Kidney (tissue), 14 donors: Measurements from ENCODE around the gene STK38L. TPM values are rescaled to one million over a fixed set of nuclear protein-coding genes. Genes with fewer than 3 reads are reported as not detected.
A peak's percentile ranks its signal among the peaks of the same experiment; 100 is the strongest.

Experiments used
- DNase-seq, 5 donors: peaks; one replicate each; pipeline ENCODE4 v3.0.0-alpha.2; 2013 to 2020
- FAIRE-seq: peaks from 2 replicates; lab custom pipeline; 2012; peaks lifted over from hg19 to GRCh38; lab: Jason Lieb, UNC
- H3K27ac ChIP-seq, 2 donors: one replicate each; pipeline ENCODE4 v1.7.0; 2013; ENCODE audit warnings: low read depth in 2 of 2, low read length in 2 of 2, inconsistent platforms in 1 of 2
- H3K27me3 ChIP-seq: one replicate; pipeline ENCODE4 v1.7.1; 2013; ENCODE audit warnings: low read length, inconsistent platforms; ENCODE audit not compliant: control insufficient read depth, insufficient read depth
- H3K36me3 ChIP-seq, 3 donors: one replicate each; pipeline versions ENCODE4 v1.7.0 to v1.7.1; 2013; ENCODE audit warnings: low read length in 3 of 3, control low read depth in 1 of 3, inconsistent platforms in 1 of 3; ENCODE audit not compliant: insufficient read depth in 3 of 3, control insufficient read depth in 2 of 3
- H3K4me1 ChIP-seq, 3 donors: one replicate each; pipeline versions ENCODE4 v1.7.0 to v1.7.1; 2013; ENCODE audit warnings: low read length in 3 of 3, inconsistent platforms in 1 of 3, low read depth in 1 of 3; ENCODE audit not compliant: control insufficient read depth in 2 of 3, insufficient read depth in 2 of 3
- H3K4me3 ChIP-seq, 3 donors: one replicate each; pipeline versions ENCODE4 v1.7.0 to v1.8.1; 2013; ENCODE audit warnings: low read length in 3 of 3, control low read depth in 1 of 3, inconsistent platforms in 1 of 3
- H3K9ac ChIP-seq, 3 donors: one replicate each; pipeline versions ENCODE4 v1.7.0 to v1.7.1; 2013; ENCODE audit warnings: low read length in 3 of 3, control low read depth in 1 of 3, inconsistent platforms in 1 of 3
- H3K9me3 ChIP-seq, 3 donors: one replicate each; pipeline versions ENCODE4 v1.7.0 to v1.7.1; 2013; ENCODE audit warnings: low read length in 3 of 3, control low read depth in 1 of 3, inconsistent platforms in 1 of 3; ENCODE audit not compliant: control insufficient read depth in 2 of 3, insufficient read depth in 1 of 3
- intact Hi-C: fragments of 100-400 bp; cut with DNase I; formaldehyde crosslinking; loops from one replicate; pipeline ENCODE4 v1.11.1; 2022
- polyA plus RNA-seq: library from polyadenylated mRNA; stranded (reverse); fragments of 350-450 nt; fragmentation: Illumina TruSeq; extraction: RNeasy Lipid Tissue Mini Kit (QIAGEN cat#74804); gene quantifications from one replicate; pipeline ENCODE4 v1.2.3, GENCODE V29; 2014; ENCODE audit warnings: low read depth, low replicate concordance; ENCODE audit not compliant: insufficient read depth
- total RNA-seq: library from RNA; stranded (reverse); fragmentation: NEBNext Ultra II Directional; extraction: Animal tissue kit (Norgen Biotek cat#: 25700); gene quantifications from one replicate; pipeline ENCODE4 v1.2.1, GENCODE V29; 2021
- TF ChIP-seq, protein P1 (sequence below): IDR thresholded peaks from 3 replicates; pipeline ENCODE4 v1.5.1; 2012; ENCODE audit warnings: mild to moderate bottlenecking, moderate library complexity, borderline replicate concordance; ENCODE audit not compliant: insufficient read depth; ENCODE audit errors: extremely low read depth
- donor health status: control.
- donor health status: control.
- donor health status: control.
- donor health status: control.
- donor health status: control.
- donor health status: DM: yes; HTN: yes; CAD: no.
- donor health status: Normal renal cell carcinoma (clear cell type).

STK38L gene
- total and polyA plus RNA-seq, 2 donors from 2014 or later = 5.2 to 43.6 TPM

DNA sequence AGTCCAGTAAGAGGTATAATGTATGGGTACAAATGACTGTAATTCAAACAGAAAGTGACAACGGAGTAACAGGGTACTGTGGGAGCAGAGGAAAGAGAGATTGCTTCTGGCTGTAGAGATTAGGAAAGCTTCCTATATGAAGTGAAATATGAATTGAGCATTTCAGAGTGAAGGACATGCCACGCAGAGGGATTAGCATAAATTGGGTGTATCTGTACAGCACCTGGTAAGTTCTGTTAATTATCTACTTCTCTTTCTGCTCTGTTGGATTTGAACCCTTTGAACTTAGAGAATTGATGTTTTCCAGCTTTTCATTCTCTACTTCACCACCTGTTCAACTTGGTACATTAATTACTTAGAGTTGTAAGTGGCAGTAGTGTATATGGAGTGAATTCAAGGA, 8.8 kb downstream of the STK38L start:
- peak overlapping the region in 2 of 3 donors; percentile 3 to 11 for H3K4me3 ChIP-seq
- H3K4me1 ChIP-seq = peaks cover 0 to 8% (median 3%) of the 10 kb centered on the region in 3 donors
- FAIRE-seq (peak; percentile 50), DNase-seq (peak in 2 of 5 donors; percentile 37 to 43)
- no peak overlapping the region for H3K9ac ChIP-seq
- no peaks in the 10 kb centered on the region for H3K36me3 ChIP-seq
- H3K9me3 ChIP-seq = no peaks in the 10 kb centered on the region
- no peak overlapping the region for H3K27ac ChIP-seq
- intact Hi-C loops = no loop called here
- TF ChIP-seq, protein P1, sequence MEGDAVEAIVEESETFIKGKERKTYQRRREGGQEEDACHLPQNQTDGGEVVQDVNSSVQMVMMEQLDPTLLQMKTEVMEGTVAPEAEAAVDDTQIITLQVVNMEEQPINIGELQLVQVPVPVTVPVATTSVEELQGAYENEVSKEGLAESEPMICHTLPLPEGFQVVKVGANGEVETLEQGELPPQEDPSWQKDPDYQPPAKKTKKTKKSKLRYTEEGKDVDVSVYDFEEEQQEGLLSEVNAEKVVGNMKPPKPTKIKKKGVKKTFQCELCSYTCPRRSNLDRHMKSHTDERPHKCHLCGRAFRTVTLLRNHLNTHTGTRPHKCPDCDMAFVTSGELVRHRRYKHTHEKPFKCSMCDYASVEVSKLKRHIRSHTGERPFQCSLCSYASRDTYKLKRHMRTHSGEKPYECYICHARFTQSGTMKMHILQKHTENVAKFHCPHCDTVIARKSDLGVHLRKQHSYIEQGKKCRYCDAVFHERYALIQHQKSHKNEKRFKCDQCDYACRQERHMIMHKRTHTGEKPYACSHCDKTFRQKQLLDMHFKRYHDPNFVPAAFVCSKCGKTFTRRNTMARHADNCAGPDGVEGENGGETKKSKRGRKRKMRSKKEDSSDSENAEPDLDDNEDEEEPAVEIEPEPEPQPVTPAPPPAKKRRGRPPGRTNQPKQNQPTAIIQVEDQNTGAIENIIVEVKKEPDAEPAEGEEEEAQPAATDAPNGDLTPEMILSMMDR = no peak
- H3K27me3 ChIP-seq = no peaks in the 10 kb centered on the region

DNA sequence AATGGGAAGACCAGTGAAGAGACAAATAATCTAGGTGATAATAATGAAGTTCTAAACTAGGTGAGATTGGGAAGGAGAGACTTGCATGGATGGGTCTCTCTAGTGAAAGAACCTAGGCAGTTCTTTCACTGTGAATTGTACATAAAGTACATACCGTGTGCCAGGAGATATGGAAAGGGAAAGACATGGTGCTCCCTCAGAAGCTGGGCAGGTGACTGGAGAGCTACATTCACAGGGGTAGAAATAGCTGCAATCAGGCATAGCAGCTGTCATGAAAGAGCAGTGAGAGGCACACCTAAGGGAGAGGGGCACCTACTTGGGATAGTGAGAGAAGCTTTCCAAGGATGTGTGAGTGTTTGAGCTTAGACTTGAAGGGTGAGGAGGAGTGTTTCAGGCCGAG, 9.3 kb downstream of the STK38L start:
- H3K36me3 ChIP-seq = no peaks in the 10 kb centered on the region
- H3K4me3 ChIP-seq = peak overlapping the region in 1 of 3 donors; percentile 16
- DNase-seq (no peak), FAIRE-seq (no peak)
- peaks cover 0 to 8% (median 3%) of the 10 kb centered on the region in 3 donors for H3K4me1 ChIP-seq
- intact Hi-C loops = no loop called here
- no peak overlapping the region for H3K9ac ChIP-seq
- TF ChIP-seq, protein P1 = no peak
- H3K9me3 ChIP-seq = no peaks in the 10 kb centered on the region
- H3K27me3 ChIP-seq = no peaks in the 10 kb centered on the region
- no peak overlapping the region for H3K27ac ChIP-seq

DNA sequence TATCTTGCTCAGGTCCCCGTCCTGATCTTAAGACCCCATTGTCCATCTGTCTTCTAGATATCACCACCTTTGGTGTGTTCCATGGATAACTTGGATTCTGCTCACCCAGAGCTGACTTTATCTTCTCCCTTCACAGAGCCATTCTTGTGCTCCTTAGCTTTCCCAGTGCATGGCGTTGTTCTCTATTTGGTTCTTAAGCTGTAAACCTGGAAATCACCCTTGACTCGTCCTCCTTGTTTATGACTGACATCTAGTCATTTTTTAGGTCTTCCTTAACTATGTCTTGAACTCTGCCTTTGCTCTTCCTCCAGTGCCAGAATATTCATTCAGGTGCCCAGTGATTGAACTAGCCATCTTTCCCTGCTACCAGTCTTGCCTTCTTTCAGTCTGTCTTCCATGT, 11.7 kb downstream of the STK38L start:
- peaks cover 0 to 13% (median 3%) of the 10 kb centered on the region in 3 donors for H3K4me1 ChIP-seq
- H3K27me3 ChIP-seq = no peaks in the 10 kb centered on the region
- FAIRE-seq = no peak
- H3K27ac ChIP-seq = no peak overlapping the region
- TF ChIP-seq, protein P1 = no peak
- no peak overlapping the region for H3K9ac ChIP-seq
- H3K36me3 ChIP-seq = no peaks in the 10 kb centered on the region
- intact Hi-C loops = no loop called here
- H3K9me3 ChIP-seq = no peaks in the 10 kb centered on the region
- no peak overlapping the region for H3K4me3 ChIP-seq
- no peak for DNase-seq
